Measurements from ENCODE around the gene PLOD3.

Gene PLOD3

GRCh38 chr7:101156866-101157589, 60.4 kb downstream of the PLOD3 start:
- H3K4me3 ChIP-seq (ENCODE audit: low read length), result no peak overlapping the region
- peak; percentile 74 for DNase-seq (ENCODE audit: low read depth)
- TF ChIP-seq CTCF (IDR thresholded peaks at IDR 0.05; ENCODE audit: insufficient read depth, low read depth, low read length, missing control alignments), result no peak

- no peak overlapping the region for H3K4me3 ChIP-seq (ENCODE audit: low read length)
- no peak for TF ChIP-seq CTCF (IDR thresholded peaks at IDR 0.05; ENCODE audit: insufficient read depth, low read depth, low read length, missing control alignments)
- DNase-seq (ENCODE audit: low read depth), result no peak
Observed at GRCh38 chr7:101156277-101156676, 61.1 kb downstream of the PLOD3 start.

All from epithelial cell of esophagus (primary cell).